ENCODE measurements around the gene GPRC5A. TPM values are rescaled to one million over a fixed set of nuclear protein-coding genes. Genes with fewer than 3 reads are reported as not detected.

Gene GPRC5A
- total and polyA plus RNA-seq, 2 of the 13 experiments (the other 11 are each of a cell fraction or from before 2014, with no cell fraction given), result 0.27 to 3.0 TPM

GRCh38 chr12:12933742-12934141 is 42.4 kb downstream of the GPRC5A start (continued):
- TF ChIP-seq GTF3A (CRISPR knock-in tag; conservative IDR thresholded peaks at IDR 0.05), result no peak

GRCh38 chr12:12934556-12934955 is 43.2 kb downstream of the GPRC5A start:
- FAIRE-seq, result no peak
- no TSS peak for BruUV-seq (replicated peaks)
- TF ChIP-seq, protein P1, sequence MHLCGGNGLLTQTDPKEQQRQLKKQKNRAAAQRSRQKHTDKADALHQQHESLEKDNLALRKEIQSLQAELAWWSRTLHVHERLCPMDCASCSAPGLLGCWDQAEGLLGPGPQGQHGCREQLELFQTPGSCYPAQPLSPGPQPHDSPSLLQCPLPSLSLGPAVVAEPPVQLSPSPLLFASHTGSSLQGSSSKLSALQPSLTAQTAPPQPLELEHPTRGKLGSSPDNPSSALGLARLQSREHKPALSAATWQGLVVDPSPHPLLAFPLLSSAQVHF (CRISPR knock-in tag; IDR thresholded peaks at IDR 0.05), result no peak
- Histone ChIP-seq H3K9me3 (ENCODE audit: low read length) (no peaks in the 10 kb centered on the region), H2AFZ (ENCODE audit: low read length) (no peak overlapping the region), H3K9ac (ENCODE audit: insufficient read depth, low read depth, low read length) (no peak overlapping the region), H4K20me1 (ENCODE audit: insufficient read depth, low read length) (no peaks in the 10 kb centered on the region), H3K36me3 (replicated peaks in 1 of 2; ENCODE audit: control insufficient read depth in 1 of 2, insufficient read depth in 2 of 2, low read length in 2 of 2) (peaks cover 0 to 10% of the 10 kb centered on the region in 2 experiments; a peak in 2 of 5 replicates), H3K4me2 (ENCODE audit: low read depth, low read length) (no peak overlapping the region), H3K27me3 (ENCODE audit: control insufficient read depth in 1 of 2, insufficient read depth in 2 of 2, low read length in 2 of 2) (no peaks in the 10 kb centered on the region; a peak in 1 of 5 replicates), H3K27ac (ENCODE audit: extremely low read length, insufficient read depth, low read length) (no peak overlapping the region), H3K79me2 (ENCODE audit: insufficient read depth, low read length) (no peaks in the 10 kb centered on the region), H3K4me3 (replicated peaks in 1 of 3; ENCODE audit: insufficient read depth in 1 of 3, low read depth in 2 of 3, low read length in 3 of 3) (no peak overlapping the region), H3K4me1 (ENCODE audit: insufficient read depth, low read length) (no peaks in the 10 kb centered on the region)
- POLR2A ChIA-PET, result no interaction called here
- intact Hi-C loops (cut with micrococcal nuclease; ENCODE audit: unreplicated experiment) (no loop called here), in situ Hi-C loops (cut with HindIII; ENCODE audit: extremely low pct_ligation_motif_present, low pct_unique_long_range_greater_than_20kb) (no loop called here)
- CTCF ChIA-PET (ENCODE audit: low intra/inter-chr PET ratio, low total read pairs), result no interaction called here
- ATAC-seq, result no peak
- WGBS (ENCODE audit: low lambda C conversion rate), result 89% methylated on average over 8 of the region's 8 CpGs
- DNase-seq (ENCODE audit: low spot score), result no peak

GRCh38 chr12:12936983-12937491 is 45.7 kb downstream of the GPRC5A start:
- 98% methylated on average over 11 of the region's 11 CpGs for WGBS (ENCODE audit: low lambda C conversion rate)
- H3K9ac ChIP-seq (ENCODE audit: insufficient read depth, low read depth, low read length), result no peak overlapping the region
- intact Hi-C loops (cut with micrococcal nuclease; ENCODE audit: unreplicated experiment), result no loop called here
- FAIRE-seq, result no peak
- ChIA-PET CTCF (ENCODE audit: low intra/inter-chr PET ratio, low total read pairs) (no interaction called here), POLR2A (no interaction called here)
- no peaks in the 10 kb centered on the region; a peak in 1 of 5 replicates for H3K27me3 ChIP-seq (ENCODE audit: control insufficient read depth in 1 of 2, insufficient read depth in 2 of 2, low read length in 2 of 2)
- in situ Hi-C loops (cut with HindIII; ENCODE audit: extremely low pct_ligation_motif_present, low pct_unique_long_range_greater_than_20kb), result no loop called here
- TF ChIP-seq HOXD1 (CRISPR knock-in tag; IDR thresholded peaks at IDR 0.05), result no peak
- no peak for TF ChIP-seq ZNF230 (CRISPR knock-in tag; IDR thresholded peaks at IDR 0.05)
- no peak for TF ChIP-seq NFE2L1 (CRISPR knock-in tag; IDR thresholded peaks at IDR 0.05; ENCODE audit: borderline replicate concordance)
- H3K4me2 ChIP-seq (ENCODE audit: low read depth, low read length), result no peak overlapping the region
- no peaks in the 10 kb centered on the region for H3K79me2 ChIP-seq (ENCODE audit: insufficient read depth, low read length)
- no peak for DNase-seq (ENCODE audit: low spot score)
- BruUV-seq (replicated peaks), result no TSS peak
- no peak overlapping the region for H3K4me3 ChIP-seq (replicated peaks in 1 of 3; ENCODE audit: insufficient read depth in 1 of 3, low read depth in 2 of 3, low read length in 3 of 3)
- H3K4me1 ChIP-seq (ENCODE audit: insufficient read depth, low read length), result no peaks in the 10 kb centered on the region
- H3K27ac ChIP-seq (ENCODE audit: extremely low read length, insufficient read depth, low read length), result no peak overlapping the region
- H2AFZ ChIP-seq (ENCODE audit: low read length), result no peak overlapping the region
- H3K36me3 ChIP-seq (replicated peaks in 1 of 2; ENCODE audit: control insufficient read depth in 1 of 2, insufficient read depth in 2 of 2, low read length in 2 of 2), result peaks cover 0 to 4% of the 10 kb centered on the region in 2 experiments; a peak in 1 of 5 replicates
- no peak for ATAC-seq
- H4K20me1 ChIP-seq (ENCODE audit: insufficient read depth, low read length), result no peaks in the 10 kb centered on the region
- H3K9me3 ChIP-seq (ENCODE audit: low read length), result no peaks in the 10 kb centered on the region
